ENCODE results near the gene VEPH1. TPM values are rescaled to one million over a fixed set of nuclear protein-coding genes. Genes with fewer than 3 reads are reported as not detected.

Gene VEPH1
- total RNA-seq, 1 experiment from 2014 or later: 2.4 TPM

GRCh38 chr3:157394411-157394810, 108.8 kb downstream of the VEPH1 start:
- H3K4me3 Mint-ChIP-seq (ENCODE audit: unreplicated experiment): no peak overlapping the region
- H3K36me3 Mint-ChIP-seq (ENCODE audit: insufficient read depth, unreplicated experiment): peaks cover 6% of the 10 kb centered on the region
- DNase-seq (ENCODE audit: unreplicated experiment): no peak
- no TSS peak for BruUV-seq (replicated peaks)
- no peaks in the 10 kb centered on the region for H3K9me3 Mint-ChIP-seq (ENCODE audit: unreplicated experiment)
- peaks cover 6% of the 10 kb centered on the region for H3K4me1 Mint-ChIP-seq (ENCODE audit: insufficient read depth, unreplicated experiment)
- TF ChIP-seq CTCF (IDR thresholded peaks at IDR 0.05; ENCODE audit: unreplicated experiment): no peak
- no peak overlapping the region for H3K27ac Mint-ChIP-seq (ENCODE audit: low read depth, unreplicated experiment)
- CTCF ChIA-PET: interaction anchor here (1.2 to 1.4 kb wide), 2 partner anchors 10 to 13 kb away, joined by 3 to 4 read pairs; no protein-coding TSS in a partner anchor
- H3K27me3 Mint-ChIP-seq (ENCODE audit: insufficient read depth, unreplicated experiment): no peaks in the 10 kb centered on the region
- POLR2A ChIA-PET: interaction anchor here (0.7 to 1.2 kb wide), 3 partner anchors 14 to 45 kb away, joined by 3 to 4 read pairs (median 3); no protein-coding TSS in a partner anchor
- intact Hi-C loops (cut with micrococcal nuclease): no loop called here

- CTCF ChIA-PET: interaction anchor here (1.4 kb wide), 1 partner anchor 9 kb away, joined by 3 read pairs; no protein-coding TSS in a partner anchor
- Mint-ChIP-seq H3K27ac (ENCODE audit: low read depth, unreplicated experiment) (no peak overlapping the region), H3K4me3 (ENCODE audit: unreplicated experiment) (no peak overlapping the region), H3K9me3 (ENCODE audit: unreplicated experiment) (no peaks in the 10 kb centered on the region), H3K27me3 (ENCODE audit: insufficient read depth, unreplicated experiment) (no peaks in the 10 kb centered on the region), H3K36me3 (ENCODE audit: insufficient read depth, unreplicated experiment) (peaks cover 6% of the 10 kb centered on the region), H3K4me1 (ENCODE audit: insufficient read depth, unreplicated experiment) (peaks cover 12% of the 10 kb centered on the region)
- DNase-seq (ENCODE audit: unreplicated experiment): no peak
- intact Hi-C loops (cut with micrococcal nuclease): no loop called here
- POLR2A ChIA-PET: interaction anchor here (1.4 kb wide), 1 partner anchor 233 kb away, joined by 3 read pairs; the partner anchor contains the start of gene CCNL1
- TF ChIP-seq CTCF (IDR thresholded peaks at IDR 0.05; ENCODE audit: unreplicated experiment): no peak
- no TSS peak for BruUV-seq (replicated peaks)
Observed at GRCh38 chr3:157393113-157393512, 110.1 kb downstream of the VEPH1 start.

GRCh38 chr3:157392104-157392503, 111.1 kb downstream of the VEPH1 start:
- POLR2A ChIA-PET: interaction anchor here (1.4 kb wide), 1 partner anchor 232 kb away, joined by 3 read pairs; the partner anchor contains the start of gene CCNL1
- DNase-seq (ENCODE audit: unreplicated experiment): no peak
- intact Hi-C loops (cut with micrococcal nuclease): no loop called here
- CTCF ChIA-PET: interaction anchor here (0.6 kb wide), 1 partner anchor 135 kb away, joined by 3 read pairs; no protein-coding TSS in a partner anchor
- Mint-ChIP-seq H3K27ac (ENCODE audit: low read depth, unreplicated experiment) (no peak overlapping the region), H3K9me3 (ENCODE audit: unreplicated experiment) (no peaks in the 10 kb centered on the region), H3K27me3 (ENCODE audit: insufficient read depth, unreplicated experiment) (no peaks in the 10 kb centered on the region), H3K36me3 (ENCODE audit: insufficient read depth, unreplicated experiment) (peaks cover 6% of the 10 kb centered on the region), H3K4me1 (ENCODE audit: insufficient read depth, unreplicated experiment) (peaks cover 12% of the 10 kb centered on the region), H3K4me3 (ENCODE audit: unreplicated experiment) (no peak overlapping the region)
- no peak for TF ChIP-seq CTCF (IDR thresholded peaks at IDR 0.05; ENCODE audit: unreplicated experiment)
- no TSS peak for BruUV-seq (replicated peaks)

- no peak overlapping the region for H3K4me3 Mint-ChIP-seq (ENCODE audit: unreplicated experiment)
- H3K27me3 Mint-ChIP-seq (ENCODE audit: insufficient read depth, unreplicated experiment): no peaks in the 10 kb centered on the region
- POLR2A ChIA-PET: no interaction called here
- no peak for TF ChIP-seq CTCF (IDR thresholded peaks at IDR 0.05; ENCODE audit: unreplicated experiment)
- no peaks in the 10 kb centered on the region for H3K9me3 Mint-ChIP-seq (ENCODE audit: unreplicated experiment)
- no peak for DNase-seq (ENCODE audit: unreplicated experiment)
- intact Hi-C loops (cut with micrococcal nuclease): no loop called here
- H3K27ac Mint-ChIP-seq (ENCODE audit: low read depth, unreplicated experiment): no peak overlapping the region
- CTCF ChIA-PET: no interaction called here
- peaks cover 6% of the 10 kb centered on the region for H3K36me3 Mint-ChIP-seq (ENCODE audit: insufficient read depth, unreplicated experiment)
- BruUV-seq (replicated peaks): no TSS peak
- H3K4me1 Mint-ChIP-seq (ENCODE audit: insufficient read depth, unreplicated experiment): peaks cover 12% of the 10 kb centered on the region
Observed at GRCh38 chr3:157390713-157391515, 112.3 kb downstream of the VEPH1 start.
